ENCODE results near the gene MUS81. TPM values are rescaled to one million over a fixed set of nuclear protein-coding genes. Genes with fewer than 3 reads are reported as not detected.
A peak's percentile ranks its signal among the peaks of the same experiment; 100 is the strongest.

MUS81 gene
- total RNA-seq, 2 donors from 2014 or later, result 23.4 to 26.3 TPM

DNA sequence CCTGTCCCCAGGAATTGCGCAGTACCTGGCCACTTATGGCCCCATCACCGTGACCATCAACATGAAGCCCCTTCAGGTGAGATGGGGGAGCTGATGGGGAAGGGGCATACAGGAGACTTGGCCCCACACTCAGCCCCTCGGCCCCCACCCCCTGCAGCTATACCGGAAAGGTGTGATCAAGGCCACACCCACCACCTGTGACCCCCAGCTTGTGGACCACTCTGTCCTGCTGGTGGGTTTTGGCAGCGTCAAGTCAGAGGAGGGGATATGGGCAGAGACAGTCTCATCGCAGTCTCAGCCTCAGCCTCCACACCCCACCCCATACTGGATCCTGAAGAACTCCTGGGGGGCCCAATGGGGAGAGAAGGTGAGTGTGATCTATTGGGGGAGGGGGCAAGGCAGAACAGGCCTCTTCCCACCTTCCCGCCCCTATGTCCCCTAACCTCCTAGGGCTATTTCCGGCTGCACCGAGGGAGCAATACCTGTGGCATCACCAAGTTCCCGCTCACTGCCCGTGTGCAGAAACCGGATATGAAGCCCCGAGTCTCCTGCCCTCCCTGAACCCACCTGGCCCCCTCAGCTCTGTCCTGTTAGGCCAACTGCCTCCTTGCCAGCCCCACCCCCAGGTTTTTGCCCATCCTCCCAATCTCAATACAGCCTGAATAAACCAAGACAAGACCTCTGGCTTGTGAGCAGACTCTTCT is 23.0 kb downstream of the MUS81 start:
- no peak for DNase-seq (ENCODE audit: low spot score)
- H3K4me3 ChIP-seq, result no peak overlapping the region
- H3K27ac ChIP-seq, result no peak overlapping the region
- TF ChIP-seq, protein P1, sequence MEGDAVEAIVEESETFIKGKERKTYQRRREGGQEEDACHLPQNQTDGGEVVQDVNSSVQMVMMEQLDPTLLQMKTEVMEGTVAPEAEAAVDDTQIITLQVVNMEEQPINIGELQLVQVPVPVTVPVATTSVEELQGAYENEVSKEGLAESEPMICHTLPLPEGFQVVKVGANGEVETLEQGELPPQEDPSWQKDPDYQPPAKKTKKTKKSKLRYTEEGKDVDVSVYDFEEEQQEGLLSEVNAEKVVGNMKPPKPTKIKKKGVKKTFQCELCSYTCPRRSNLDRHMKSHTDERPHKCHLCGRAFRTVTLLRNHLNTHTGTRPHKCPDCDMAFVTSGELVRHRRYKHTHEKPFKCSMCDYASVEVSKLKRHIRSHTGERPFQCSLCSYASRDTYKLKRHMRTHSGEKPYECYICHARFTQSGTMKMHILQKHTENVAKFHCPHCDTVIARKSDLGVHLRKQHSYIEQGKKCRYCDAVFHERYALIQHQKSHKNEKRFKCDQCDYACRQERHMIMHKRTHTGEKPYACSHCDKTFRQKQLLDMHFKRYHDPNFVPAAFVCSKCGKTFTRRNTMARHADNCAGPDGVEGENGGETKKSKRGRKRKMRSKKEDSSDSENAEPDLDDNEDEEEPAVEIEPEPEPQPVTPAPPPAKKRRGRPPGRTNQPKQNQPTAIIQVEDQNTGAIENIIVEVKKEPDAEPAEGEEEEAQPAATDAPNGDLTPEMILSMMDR (IDR thresholded peaks at IDR 0.05), result no peak
- H3K4me1 ChIP-seq, result peaks cover 0 to 26% of the 10 kb centered on the region in 2 donors
- no peaks in the 10 kb centered on the region for H3K27me3 ChIP-seq
- H3K9me3 ChIP-seq, result no peaks in the 10 kb centered on the region
- H3K36me3 ChIP-seq, result peaks cover 30% of the 10 kb centered on the region

DNA sequence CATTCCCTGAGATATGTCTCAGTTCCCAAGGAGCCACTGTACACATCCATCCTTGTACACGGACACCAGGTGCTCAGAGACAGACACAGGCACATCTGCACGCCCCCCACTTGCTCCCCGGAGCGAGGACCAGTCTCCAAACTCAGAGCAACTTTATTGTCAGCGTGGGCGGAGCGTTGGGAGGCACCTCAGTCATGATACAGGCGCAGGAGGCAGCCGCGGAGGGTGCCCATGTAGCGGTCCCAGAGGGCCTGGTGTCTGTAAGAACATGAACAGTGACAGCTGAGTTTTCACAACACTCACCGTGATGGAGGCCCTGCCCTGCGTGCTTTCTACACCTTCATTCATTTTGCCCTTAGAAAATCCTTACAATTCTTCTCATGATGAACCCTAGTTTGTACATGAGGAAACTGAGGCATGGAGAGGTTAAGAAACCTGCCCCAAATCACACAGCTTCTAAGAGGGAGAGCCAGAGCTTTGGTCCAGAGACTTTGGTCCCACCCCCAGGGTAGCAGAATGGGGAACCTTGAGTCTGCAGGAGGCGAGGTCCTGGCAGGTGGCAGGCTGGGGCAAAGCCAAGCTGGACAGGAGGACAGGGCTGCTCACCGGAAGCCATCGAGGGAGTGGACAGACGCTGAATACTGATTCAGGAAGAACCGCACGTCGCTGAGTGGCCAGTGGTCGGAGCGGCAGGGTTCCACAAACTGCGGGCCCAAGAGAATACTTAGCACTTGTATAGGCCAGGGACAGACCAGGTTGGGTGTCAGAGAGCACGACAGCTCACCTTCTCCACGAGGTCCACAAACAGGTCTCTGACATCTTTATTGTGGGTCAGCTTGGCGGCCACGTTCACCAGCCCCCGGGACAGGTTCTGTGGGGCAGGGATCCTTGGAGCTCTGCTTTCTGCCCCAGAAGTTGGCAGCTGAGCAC is 23.8 kb downstream of the MUS81 start:
- H3K4me1 ChIP-seq, result peaks cover 0 to 31% of the 10 kb centered on the region in 2 donors
- no peak for DNase-seq (ENCODE audit: low spot score)
- H3K27ac ChIP-seq, result no peak overlapping the region
- TF ChIP-seq, protein P1 (IDR thresholded peaks at IDR 0.05), result no peak
- H3K36me3 ChIP-seq, result peaks cover 30% of the 10 kb centered on the region
- H3K9me3 ChIP-seq, result no peaks in the 10 kb centered on the region
- H3K4me3 ChIP-seq, result no peak overlapping the region
- H3K27me3 ChIP-seq, result no peaks in the 10 kb centered on the region

DNA sequence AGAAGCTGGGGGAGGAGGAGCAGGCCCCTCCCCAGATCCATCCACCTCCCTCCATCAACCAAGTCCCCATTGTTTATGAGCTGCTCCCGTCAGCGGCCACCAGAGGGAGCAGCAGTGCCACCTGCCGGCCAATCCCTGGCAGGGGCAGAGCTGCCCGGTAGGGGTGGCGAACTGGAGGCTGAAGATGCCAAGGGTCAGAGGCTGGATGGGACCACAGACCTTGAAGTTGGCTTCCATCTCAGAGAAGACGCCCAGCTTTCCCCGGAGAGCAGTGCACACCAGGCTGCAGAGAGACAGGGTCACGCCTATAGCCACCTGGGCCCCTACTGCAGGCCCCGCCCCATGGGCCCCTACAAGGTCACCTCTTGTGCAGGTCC is 24.5 kb downstream of the MUS81 start:
- DNase-seq (ENCODE audit: low spot score), result no peak
- Histone ChIP-seq H3K4me3 (no peak overlapping the region), H3K36me3 (peaks cover 30% of the 10 kb centered on the region), H3K9me3 (no peaks in the 10 kb centered on the region), H3K4me1 (peaks cover 0 to 38% of the 10 kb centered on the region in 2 donors), H3K27ac (peak overlapping the region; percentile 22 to 33), H3K27me3 (no peaks in the 10 kb centered on the region)
- TF ChIP-seq, protein P1 (IDR thresholded peaks at IDR 0.05), result peak; percentile 96 to 98

DNA sequence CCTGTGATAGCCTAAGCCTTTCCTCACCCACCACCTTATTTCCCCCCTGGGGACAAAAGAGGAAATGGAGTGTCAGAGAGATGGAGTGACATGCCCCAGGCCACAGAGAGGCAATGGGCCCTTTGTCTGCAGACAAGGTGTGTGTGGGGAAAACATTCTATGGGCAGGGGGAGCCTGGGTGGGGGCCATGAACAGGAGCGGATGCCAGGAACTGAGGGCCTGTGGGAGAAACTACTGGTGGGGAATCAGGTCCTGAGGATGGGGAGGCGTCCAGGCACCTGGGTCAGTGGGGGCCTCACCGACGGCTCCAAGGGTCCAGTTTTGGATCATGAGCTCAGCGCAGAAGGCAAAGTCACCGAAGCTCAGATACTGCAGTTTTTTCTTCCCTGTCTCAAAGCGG is 25.0 kb downstream of the MUS81 start:
- peak overlapping the region in 1 of 2 donors; percentile 33 for H3K27ac ChIP-seq
- peaks cover 30% of the 10 kb centered on the region for H3K36me3 ChIP-seq
- H3K4me1 ChIP-seq, result peaks cover 0 to 43% of the 10 kb centered on the region in 2 donors

DNA sequence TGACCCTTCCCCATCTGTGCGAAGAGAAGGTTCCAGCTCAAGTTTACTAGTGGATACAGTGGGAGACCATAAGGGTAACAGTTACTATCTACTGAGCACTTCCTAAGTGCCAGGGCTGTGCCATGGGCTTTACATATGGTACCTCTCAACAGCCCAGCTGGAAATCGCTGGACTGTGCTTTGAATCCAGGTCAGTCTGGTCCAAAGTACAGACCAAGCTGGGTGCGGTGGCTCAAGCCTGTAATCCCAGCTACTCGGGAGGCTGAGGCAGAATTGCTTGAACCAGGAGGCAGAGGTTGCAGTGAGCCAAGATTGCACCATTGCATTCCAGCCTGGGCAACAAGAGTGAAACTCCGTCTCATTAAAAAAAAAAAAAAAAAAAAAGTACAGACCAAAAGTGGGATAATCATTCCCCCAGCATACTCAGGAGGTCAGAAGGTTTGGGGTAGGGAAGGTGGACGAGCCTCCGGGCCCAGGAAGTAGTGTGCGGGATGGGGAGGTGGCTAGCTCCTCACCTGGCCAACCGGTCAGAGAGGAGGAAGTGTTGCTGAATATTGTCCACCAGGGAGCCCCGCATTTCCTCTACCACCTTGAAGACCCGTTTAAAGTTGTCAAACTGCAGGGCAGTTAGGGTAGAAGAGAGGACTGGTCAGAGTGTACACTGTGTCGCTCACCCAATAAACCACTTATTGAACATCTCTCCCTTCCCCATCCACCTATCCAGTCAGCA is 25.7 kb downstream of the MUS81 start:
- DNase-seq (ENCODE audit: low spot score), result no peak
- H3K27ac ChIP-seq, result no peak overlapping the region
- peaks cover 0 to 43% of the 10 kb centered on the region in 2 donors for H3K4me1 ChIP-seq
- H3K4me3 ChIP-seq, result no peak overlapping the region
- peaks cover 30% of the 10 kb centered on the region for H3K36me3 ChIP-seq
- TF ChIP-seq, protein P1 (IDR thresholded peaks at IDR 0.05), result no peak
- H3K9me3 ChIP-seq, result no peaks in the 10 kb centered on the region
- no peaks in the 10 kb centered on the region for H3K27me3 ChIP-seq

More for the DNA sequence above, 25.0 kb downstream of the MUS81 start:
- TF ChIP-seq, protein P1 (IDR thresholded peaks at IDR 0.05), result no peak
- H3K9me3 ChIP-seq, result no peaks in the 10 kb centered on the region
- no peak for DNase-seq (ENCODE audit: low spot score)
- H3K27me3 ChIP-seq, result no peaks in the 10 kb centered on the region
- no peak overlapping the region for H3K4me3 ChIP-seq
